SJSA1 (cell line): Measurements from ENCODE around the gene SPSB1. TPM values are rescaled to one million over a fixed set of nuclear protein-coding genes. Genes with fewer than 3 reads are reported as not detected.

Experiments used
- DNase-seq, 2 experiments: peaks; one replicate each; pipeline ENCODE4 v3.0.0-alpha.2; 2015 to 2020; ENCODE audit warnings: low spot score in 2 of 2, low read depth in 1 of 2
- H3K27ac ChIP-seq: fragments of 250-450 bp; sonication (Bioruptor Pico); 2 replicates; pipeline ENCODE4 v1.5.1; 2020; ENCODE audit warnings: mild to moderate bottlenecking, moderate library complexity
- H3K27me3 ChIP-seq: fragments of 250-450 bp; sonication (Bioruptor Pico); replicated peaks from 2 replicates; pipeline ENCODE4 v1.5.1; 2020; ENCODE audit warnings: mild to moderate bottlenecking, moderate library complexity
- H3K36me3 ChIP-seq: fragments of 250-450 bp; sonication (Bioruptor Pico); 2 replicates; pipeline ENCODE4 v1.5.1; 2020; ENCODE audit warnings: mild to moderate bottlenecking
- H3K4me1 ChIP-seq: fragments of 250-450 bp; sonication (Bioruptor Pico); replicated peaks from 2 replicates; pipeline ENCODE4 v1.6.1; 2021; ENCODE audit warnings: mild to moderate bottlenecking
- H3K4me3 ChIP-seq: fragments of 250-450 bp; sonication (Bioruptor Pico); 2 replicates; pipeline ENCODE4 v1.5.1; 2020; ENCODE audit warnings: mild to moderate bottlenecking
- H3K9me3 ChIP-seq: fragments of 250-450 bp; sonication (Bioruptor Pico); replicated peaks from 2 replicates; pipeline ENCODE4 v1.5.1; 2020; ENCODE audit warnings: mild to moderate bottlenecking
- total RNA-seq: library from RNA; depleted of rRNA; stranded (reverse); fragments of >200 nt; shearing (Covaris generic); gene quantifications from 2 replicates; pipeline ENCODE4 v1.2.3, GENCODE V29; 2014

Gene SPSB1
- total RNA-seq, 1 experiment from 2014 or later = 24.4 TPM

GRCh38 chr1:9265037-9265436 lies 27.7 kb upstream of the SPSB1 start:
- H3K4me3 ChIP-seq = no peak overlapping the region
- H3K27ac ChIP-seq = no peak overlapping the region
- peaks cover under 1% of the 10 kb centered on the region; the same call in 1 of the 2 replicates for H3K9me3 ChIP-seq
- H3K4me1 ChIP-seq = peaks cover 12% of the 10 kb centered on the region
- H3K36me3 ChIP-seq = peaks cover 13% of the 10 kb centered on the region
- H3K27me3 ChIP-seq = no peaks in the 10 kb centered on the region
- DNase-seq = no peak

- no peak overlapping the region for H3K27ac ChIP-seq
These were observed 26.7 kb upstream of the SPSB1 start for GRCh38 chr1:9265968-9266367.

GRCh38 chr1:9267352-9267686 lies 25.4 kb upstream of the SPSB1 start:
- Histone ChIP-seq H3K4me3 (no peak overlapping the region), H3K27ac (no peak overlapping the region), H3K9me3 (no peaks in the 10 kb centered on the region), H3K27me3 (no peaks in the 10 kb centered on the region), H3K4me1 (peaks cover 12% of the 10 kb centered on the region), H3K36me3 (peaks cover 13% of the 10 kb centered on the region)
- DNase-seq = no peak

More at GRCh38 chr1:9265968-9266367, 26.7 kb upstream of the SPSB1 start:
- Histone ChIP-seq H3K4me3 (no peak overlapping the region), H3K27me3 (no peaks in the 10 kb centered on the region), H3K4me1 (peaks cover 12% of the 10 kb centered on the region), H3K36me3 (peaks cover 13% of the 10 kb centered on the region), H3K9me3 (no peaks in the 10 kb centered on the region)
- no peak for DNase-seq

- H3K9me3 ChIP-seq = no peaks in the 10 kb centered on the region
- no peak overlapping the region for H3K27ac ChIP-seq
- peaks cover 12% of the 10 kb centered on the region for H3K4me1 ChIP-seq
- peaks cover 13% of the 10 kb centered on the region for H3K36me3 ChIP-seq
- no peak for DNase-seq
- no peak overlapping the region for H3K4me3 ChIP-seq
- no peaks in the 10 kb centered on the region for H3K27me3 ChIP-seq
These were observed 24.7 kb upstream of the SPSB1 start for GRCh38 chr1:9267827-9268581.

GRCh38 chr1:9269078-9269501 lies 23.6 kb upstream of the SPSB1 start:
- Histone ChIP-seq H3K27me3 (no peaks in the 10 kb centered on the region), H3K36me3 (peaks cover 11% of the 10 kb centered on the region), H3K4me1 (peaks cover 12% of the 10 kb centered on the region), H3K27ac (no peak overlapping the region), H3K4me3 (no peak overlapping the region), H3K9me3 (no peaks in the 10 kb centered on the region)
- no peak for DNase-seq

- no peaks in the 10 kb centered on the region for H3K27me3 ChIP-seq
- H3K36me3 ChIP-seq = peaks cover 5% of the 10 kb centered on the region
- no peak for DNase-seq
- peaks cover 13% of the 10 kb centered on the region for H3K4me1 ChIP-seq
- no peak overlapping the region for H3K4me3 ChIP-seq
- no peak overlapping the region for H3K27ac ChIP-seq
- H3K9me3 ChIP-seq = no peaks in the 10 kb centered on the region
These were observed 23.0 kb upstream of the SPSB1 start for GRCh38 chr1:9269721-9270120.

- Histone ChIP-seq H3K4me1 (peaks cover 20% of the 10 kb centered on the region), H3K36me3 (no peaks in the 10 kb centered on the region; the same call in 1 of the 2 replicates), H3K27me3 (no peaks in the 10 kb centered on the region), H3K4me3 (no peak overlapping the region), H3K27ac (no peak overlapping the region), H3K9me3 (no peaks in the 10 kb centered on the region)
- no peak for DNase-seq
These were observed 22.3 kb upstream of the SPSB1 start for GRCh38 chr1:9270290-9270883.

- H3K4me3 ChIP-seq = no peak overlapping the region
- peaks cover 29% of the 10 kb centered on the region for H3K4me1 ChIP-seq
- no peaks in the 10 kb centered on the region for H3K9me3 ChIP-seq
- no peak for DNase-seq
- H3K27me3 ChIP-seq = no peaks in the 10 kb centered on the region
- H3K36me3 ChIP-seq = no peaks in the 10 kb centered on the region; the same call in 1 of the 2 replicates
- H3K27ac ChIP-seq = no peak overlapping the region
These were observed 21.4 kb upstream of the SPSB1 start for GRCh38 chr1:9271283-9271682.

GRCh38 chr1:9271861-9272595 lies 20.7 kb upstream of the SPSB1 start:
- H3K27ac ChIP-seq = no peak overlapping the region
- H3K4me3 ChIP-seq = no peak overlapping the region
- peaks cover 22% of the 10 kb centered on the region for H3K4me1 ChIP-seq
- no peaks in the 10 kb centered on the region for H3K27me3 ChIP-seq
- no peaks in the 10 kb centered on the region for H3K9me3 ChIP-seq
- no peak for DNase-seq
- H3K36me3 ChIP-seq = no peaks in the 10 kb centered on the region; the same call in 1 of the 2 replicates

GRCh38 chr1:9273177-9273576 lies 19.5 kb upstream of the SPSB1 start:
- Histone ChIP-seq H3K4me3 (no peak overlapping the region), H3K9me3 (no peaks in the 10 kb centered on the region), H3K4me1 (peaks cover 18% of the 10 kb centered on the region), H3K27me3 (no peaks in the 10 kb centered on the region), H3K36me3 (no peaks in the 10 kb centered on the region; the same call in 1 of the 2 replicates), H3K27ac (no peak overlapping the region)
- no peak for DNase-seq

- H3K9me3 ChIP-seq = no peaks in the 10 kb centered on the region
- no peak for DNase-seq
These were observed 17.5 kb upstream of the SPSB1 start for GRCh38 chr1:9275161-9275560.

GRCh38 chr1:9275567-9276034 lies 17.1 kb upstream of the SPSB1 start:
- H3K9me3 ChIP-seq = no peaks in the 10 kb centered on the region
- H3K36me3 ChIP-seq = no peaks in the 10 kb centered on the region; the same call in 1 of the 2 replicates
- peak; percentile 86 to 95 for DNase-seq
- no peak overlapping the region for H3K27ac ChIP-seq
- no peaks in the 10 kb centered on the region for H3K27me3 ChIP-seq
- H3K4me3 ChIP-seq = no peak overlapping the region
- H3K4me1 ChIP-seq = peaks cover 28% of the 10 kb centered on the region

More at GRCh38 chr1:9275161-9275560, 17.5 kb upstream of the SPSB1 start:
- Histone ChIP-seq H3K27me3 (no peaks in the 10 kb centered on the region), H3K36me3 (no peaks in the 10 kb centered on the region; the same call in 1 of the 2 replicates), H3K4me1 (peaks cover 25% of the 10 kb centered on the region), H3K4me3 (no peak overlapping the region), H3K27ac (0 out of 2 replicates have a peak overlapping the region, but pooled peaks have one; percentile 1)

- no peak overlapping the region for H3K27ac ChIP-seq
- H3K9me3 ChIP-seq = no peaks in the 10 kb centered on the region
- no peak overlapping the region for H3K4me3 ChIP-seq
- DNase-seq = no peak
- no peaks in the 10 kb centered on the region for H3K27me3 ChIP-seq
- H3K4me1 ChIP-seq = peaks cover 52% of the 10 kb centered on the region
- H3K36me3 ChIP-seq = no peaks in the 10 kb centered on the region
These were observed 14.6 kb upstream of the SPSB1 start for GRCh38 chr1:9278116-9278515.
